Dermis lymphatic vessel endothelial cell (primary cell): ENCODE measurements around the gene MYO7A. TPM values are rescaled to one million over a fixed set of nuclear protein-coding genes. Genes with fewer than 3 reads are reported as not detected.

Experiments used
- total RNA-seq: library from RNA; depleted of rRNA; stranded (reverse); fragments of >200 nt; gene quantifications from 2 replicates; pipeline ENCODE4 v1.2.1, GENCODE V29; 2014

Gene MYO7A
- 11.4 and 17.3 TPM in 2 replicates for total RNA-seq

DNA sequence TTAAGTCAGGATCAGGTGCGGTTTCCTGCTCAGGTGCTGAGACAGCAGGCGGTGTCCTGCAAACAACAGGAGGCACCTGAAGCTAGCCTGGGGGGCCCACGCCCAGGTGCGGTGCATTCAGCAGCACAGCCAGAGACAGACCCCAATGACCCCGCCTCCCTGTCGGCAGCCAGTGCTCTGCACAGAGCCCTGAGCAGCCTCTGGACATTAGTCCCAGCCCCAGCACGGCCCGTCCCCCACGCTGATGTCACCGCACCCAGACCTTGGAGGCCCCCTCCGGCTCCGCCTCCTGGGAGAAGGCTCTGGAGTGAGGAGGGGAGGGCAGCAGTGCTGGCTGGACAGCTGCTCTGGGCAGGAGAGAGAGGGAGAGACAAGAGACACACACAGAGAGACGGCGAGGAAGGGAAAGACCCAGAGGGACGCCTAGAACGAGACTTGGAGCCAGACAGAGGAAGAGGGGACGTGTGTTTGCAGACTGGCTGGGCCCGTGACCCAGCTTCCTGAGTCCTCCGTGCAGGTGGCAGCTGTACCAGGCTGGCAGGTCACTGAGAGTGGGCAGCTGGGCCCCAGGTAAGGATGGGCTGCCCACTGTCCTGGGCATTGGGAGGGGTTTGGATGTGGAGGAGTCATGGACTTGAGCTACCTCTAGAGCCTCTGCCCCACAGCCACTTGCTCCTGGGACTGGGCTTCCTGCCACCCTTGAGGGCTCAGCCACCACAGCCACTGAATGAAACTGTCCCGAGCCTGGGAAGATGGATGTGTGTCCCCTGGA, at the start of gene MYO7A:
TSS of gene MYO7A (plus strand) at position 327 of the 772 bp plus-strand sequence. CDS start 2,389 bp downstream, outside the sequence.

DNA sequence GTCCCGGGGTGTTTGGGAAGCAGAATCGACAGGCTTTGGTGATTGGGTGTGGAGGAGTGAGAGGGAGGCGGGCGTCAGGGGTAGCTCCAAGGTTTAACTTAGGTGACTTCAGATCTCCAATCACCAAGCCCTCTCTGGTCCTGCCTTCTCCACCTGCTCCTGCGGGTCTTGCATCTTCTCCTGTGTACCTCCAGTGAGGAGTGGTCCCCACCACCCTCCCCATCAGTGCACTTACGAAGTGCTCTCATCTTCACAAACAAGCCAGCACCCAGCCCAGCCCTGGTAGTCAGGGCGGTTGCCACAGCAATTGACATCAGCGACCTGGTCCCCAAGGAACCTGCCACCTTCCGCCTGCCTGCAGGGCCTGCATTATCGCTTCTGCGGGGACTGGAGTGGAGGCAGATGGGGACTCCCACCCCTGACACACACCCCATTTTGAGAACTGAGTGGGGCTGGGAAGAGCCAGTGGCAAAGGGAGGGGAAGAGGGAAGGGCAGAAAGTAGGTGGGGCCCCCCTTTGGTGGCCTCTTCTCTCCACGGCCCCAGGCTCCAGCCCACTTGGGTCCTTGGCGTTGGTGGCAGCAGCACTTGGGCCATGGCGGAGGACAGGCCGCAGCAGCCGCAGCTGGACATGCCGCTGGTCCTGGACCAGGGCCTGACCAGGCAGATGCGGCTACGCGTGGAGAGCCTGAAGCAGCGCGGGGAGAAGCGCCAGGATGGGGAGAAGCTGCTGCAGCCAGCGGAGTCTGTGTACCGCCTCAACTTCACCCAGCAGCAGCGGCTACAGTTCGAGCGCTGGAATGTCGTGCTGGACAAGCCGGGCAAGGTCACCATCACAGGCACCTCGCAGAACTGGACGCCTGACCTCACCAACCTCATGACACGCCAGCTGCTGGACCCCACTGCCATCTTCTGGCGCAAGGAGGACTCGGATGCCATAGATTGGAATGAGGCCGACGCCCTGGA, 25.5 kb upstream of the MYO7A start, which contains the start of gene OMP:
TSS of gene OMP (plus strand) at position 595 of the 965 bp plus-strand sequence. CDS start at position 595, 0 bp downstream.

Other genes starting within 250 kb of the MYO7A start
- not detected in 2 replicates for gene B3GNT6, start 93.8 kb upstream of the MYO7A start, total RNA-seq
- 2.0 and 4.0 TPM in 2 replicates for gene CAPN5, start 61.3 kb upstream of the MYO7A start, total RNA-seq
- gene OMP, start 25.4 kb upstream of the MYO7A start, total RNA-seq, result not detected in 2 replicates
- not detected in 2 replicates for gene GDPD4, start 173.4 kb downstream of the MYO7A start, total RNA-seq